HFF-Myc (cell line): ENCODE results near the gene FAM221B.
A peak's percentile ranks its signal among the peaks of the same experiment; 100 is the strongest.

Experiments used
- DNase-seq: peaks from one replicate; pipeline ENCODE4 v3.0.0-alpha.2; 2011; ENCODE audit warnings: low read depth; ENCODE audit errors: extremely low read depth
- H3K4me3 ChIP-seq: replicated peaks from 2 replicates; pipeline ENCODE4 v1.5.1; 2011; ENCODE audit warnings: low read depth, mild to moderate bottlenecking, control low read depth, low read length
- CTCF ChIP-seq: IDR thresholded peaks from 2 replicates; pipeline ENCODE4 v1.5.1; 2012; ENCODE audit warnings: mild to moderate bottlenecking, low read depth, low read length, control low read depth; ENCODE audit errors: missing control alignments

Gene FAM221B

GRCh38 chr9:35793461-35793860, 35.1 kb downstream of the FAM221B start:
- DNase-seq: no peak
- no peak for TF ChIP-seq CTCF
- no peak overlapping the region for H3K4me3 ChIP-seq

GRCh38 chr9:35792826-35793225, 35.7 kb downstream of the FAM221B start:
- H3K4me3 ChIP-seq: no peak overlapping the region
- TF ChIP-seq CTCF: no peak
- DNase-seq: no peak

GRCh38 chr9:35792024-35792813, 36.3 kb downstream of the FAM221B start:
- no peak for TF ChIP-seq CTCF
- DNase-seq: no peak
- H3K4me3 ChIP-seq: peak overlapping the region; percentile 39

- peak within 1 kb of the TSS; percentile 39 for H3K4me3 ChIP-seq
- DNase-seq: no peak
Measured at GRCh38 chr9:35791297-35791921, 37.1 kb downstream of the FAM221B start, which contains the start of gene NPR2. NPR2 (plus strand) TSS chr9:35791591; CDS start chr9:35792409, 818 bp downstream.

GRCh38 chr9:35790385-35791296, 37.9 kb downstream of the FAM221B start:
- H3K4me3 ChIP-seq: no peak overlapping the region
- DNase-seq: peak; percentile 66
- TF ChIP-seq CTCF: peak; percentile 85

More at GRCh38 chr9:35791297-35791921, 37.1 kb downstream of the FAM221B start, which contains the start of gene NPR2:
- TF ChIP-seq CTCF: no peak

- DNase-seq: no peak
- TF ChIP-seq CTCF: no peak
- H3K4me3 ChIP-seq: no peak overlapping the region
Measured at GRCh38 chr9:35790025-35790384, 38.5 kb downstream of the FAM221B start.
